Astrocyte of the cerebellum (primary cell): ENCODE data around the gene ZFX.
"Not testable (repeated sequence)": the region's sequence is repeated elsewhere in the genome, so short reads cannot be mapped to it uniquely, and the experiment has no call there.

Experiments
- DNase-seq: peaks from one replicate; pipeline ENCODE4 v3.0.0-alpha.2; 2011; ENCODE audit warnings: low read depth
- H3K4me3 ChIP-seq: 2 replicates; pipeline ENCODE4 v1.5.1; 2011; ENCODE audit warnings: mild to moderate bottlenecking, low read depth, low read length, moderate library complexity
- CTCF ChIP-seq: IDR thresholded peaks from 2 replicates; pipeline ENCODE4 v1.5.1; 2012; ENCODE audit warnings: low read length, low read depth, moderate library complexity, mild to moderate bottlenecking; ENCODE audit errors: missing control alignments
- in situ Hi-C: cut with HindIII; loops from 2 replicates; pipeline ENCODE4 v1.10.0; 2017; ENCODE audit warnings: low sequenced_read_pairs

ZFX gene

GRCh38 chrX:24150898-24151297, 1.4 kb downstream of the ZFX start:
- no peak for DNase-seq
- H3K4me3 ChIP-seq, result peak overlapping the region; percentile 90
- in situ Hi-C loops, result no loop called here
- TF ChIP-seq CTCF, result no peak

- peak overlapping the region; percentile 90 for H3K4me3 ChIP-seq
- no peak for TF ChIP-seq CTCF
- in situ Hi-C loops, result no loop called here
- no peak for DNase-seq
These were observed 2.0 kb downstream of the ZFX start for GRCh38 chrX:24151513-24151912.

GRCh38 chrX:24153178-24153795, 3.8 kb downstream of the ZFX start:
- H3K4me3 ChIP-seq, result no peak overlapping the region
- in situ Hi-C loops, result no loop called here
- TF ChIP-seq CTCF, result no peak
- DNase-seq, result no peak

- H3K4me3 ChIP-seq, result no peak overlapping the region
- no peak for TF ChIP-seq CTCF
- no peak for DNase-seq
- in situ Hi-C loops, result no loop called here
These were observed 4.3 kb downstream of the ZFX start for GRCh38 chrX:24153796-24154189.

GRCh38 chrX:24154490-24155034, 5.0 kb downstream of the ZFX start:
- no peak overlapping the region for H3K4me3 ChIP-seq
- in situ Hi-C loops, result no loop called here
- no peak for TF ChIP-seq CTCF
- no peak for DNase-seq

- in situ Hi-C loops, H3K4me3 ChIP-seq, DNase-seq: not testable (repeated sequence)
These were observed 6.2 kb downstream of the ZFX start for GRCh38 chrX:24155747-24156146.

- no peak for TF ChIP-seq CTCF
- in situ Hi-C loops, result no loop called here
- no peak for DNase-seq
- no peak overlapping the region for H3K4me3 ChIP-seq
These were observed 6.6 kb downstream of the ZFX start for GRCh38 chrX:24156177-24156576.
